ENCODE results near the gene LTN1. TPM values are rescaled to one million over a fixed set of nuclear protein-coding genes. Genes with fewer than 3 reads are reported as not detected.

Gene LTN1
- total and polyA plus RNA-seq, 2 of the 13 experiments (the other 11 are each of a cell fraction or from before 2014, with no cell fraction given) = 6.7 to 24.6 TPM

- intact Hi-C loops (cut with micrococcal nuclease; ENCODE audit: unreplicated experiment) = no loop called here
Observed at GRCh38 chr21:29022166-29022565, 29.5 kb upstream of the LTN1 start.

More at GRCh38 chr21:29022166-29022565, 29.5 kb upstream of the LTN1 start:
- 69% methylated on average over 4 of the region's 4 CpGs for WGBS (ENCODE audit: low lambda C conversion rate)
- Histone ChIP-seq H3K4me2 (ENCODE audit: low read depth, low read length) (no peak overlapping the region), H3K4me3 (replicated peaks in 1 of 3; ENCODE audit: insufficient read depth in 1 of 3, low read depth in 2 of 3, low read length in 3 of 3) (no peak overlapping the region), H3K9me3 (ENCODE audit: low read length) (no peaks in the 10 kb centered on the region), H3K79me2 (ENCODE audit: insufficient read depth, low read length) (peaks cover 45% of the 10 kb centered on the region), H3K27me3 (ENCODE audit: control insufficient read depth in 1 of 2, insufficient read depth in 2 of 2, low read length in 2 of 2) (no peaks in the 10 kb centered on the region; a peak in 1 of 5 replicates), H2AFZ (ENCODE audit: low read length) (no peak overlapping the region), H3K27ac (ENCODE audit: extremely low read length, insufficient read depth, low read length) (peak overlapping the region; percentile 52), H3K36me3 (replicated peaks in 1 of 2; ENCODE audit: control insufficient read depth in 1 of 2, insufficient read depth in 2 of 2, low read length in 2 of 2) (no peaks in the 10 kb centered on the region), H3K9ac (ENCODE audit: insufficient read depth, low read depth, low read length) (no peak overlapping the region), H3K4me1 (ENCODE audit: insufficient read depth, low read length) (peaks cover 55% of the 10 kb centered on the region), H4K20me1 (ENCODE audit: insufficient read depth, low read length) (no peaks in the 10 kb centered on the region)
- no TSS peak for BruUV-seq (replicated peaks)
- CTCF ChIA-PET (ENCODE audit: low intra/inter-chr PET ratio, low total read pairs) = no interaction called here
- POLR2A ChIA-PET = interaction anchor here (4.5 to 5.2 kb wide), 3 partner anchors 19 to 52 kb away, joined by 26 to 94 read pairs (median 50); partner anchors contain the start of genes CCT8 and LTN1
- in situ Hi-C loops (cut with HindIII; ENCODE audit: extremely low pct_ligation_motif_present, low pct_unique_long_range_greater_than_20kb) = no loop called here
- no peak for ATAC-seq
- DNase-seq (ENCODE audit: low spot score) = peak; percentile 16
- no peak for FAIRE-seq
- no peak for TF ChIP-seq ZNF552 (CRISPR knock-in tag; IDR thresholded peaks at IDR 0.05; ENCODE audit: borderline replicate concordance)
- no peak for TF ChIP-seq MTERF4 (CRISPR knock-in tag; IDR thresholded peaks at IDR 0.05)
- TF ChIP-seq MAZ (IDR thresholded peaks at IDR 0.05; ENCODE audit: borderline replicate concordance, low read depth, low read length) = no peak
- no peak for TF ChIP-seq MAZ (CRISPR knock-in tag; IDR thresholded peaks at IDR 0.05; ENCODE audit: low read depth)
- TF ChIP-seq ZNF501 (CRISPR knock-in tag; IDR thresholded peaks at IDR 0.05) = no peak
- TF ChIP-seq ZNF572 (CRISPR knock-in tag; IDR thresholded peaks at IDR 0.05) = no peak
- no peak for TF ChIP-seq PRPF4 (IDR thresholded peaks at IDR 0.05; ENCODE audit: low read depth, low read length, poor library complexity, severe bottlenecking)
- TF ChIP-seq NAIF1 (CRISPR knock-in tag; IDR thresholded peaks at IDR 0.05; ENCODE audit: borderline replicate concordance) = no peak
- no peak for TF ChIP-seq CENPX (CRISPR knock-in tag; IDR thresholded peaks at IDR 0.05)
- TF ChIP-seq KLF6 (CRISPR knock-in tag; IDR thresholded peaks at IDR 0.05) = no peak
- TF ChIP-seq REXO4 (CRISPR knock-in tag; IDR thresholded peaks at IDR 0.05; ENCODE audit: borderline replicate concordance) = no peak
- TF ChIP-seq ZNF512 (CRISPR knock-in tag; IDR thresholded peaks at IDR 0.05) = no peak

Measured in HepG2 (cell line).